Measurements from ENCODE around the gene OSBPL10. TPM values are rescaled to one million over a fixed set of nuclear protein-coding genes. Genes with fewer than 3 reads are reported as not detected.

Gene OSBPL10
- total RNA-seq, 1 donor from 2014 or later: 18.8 TPM

DNA sequence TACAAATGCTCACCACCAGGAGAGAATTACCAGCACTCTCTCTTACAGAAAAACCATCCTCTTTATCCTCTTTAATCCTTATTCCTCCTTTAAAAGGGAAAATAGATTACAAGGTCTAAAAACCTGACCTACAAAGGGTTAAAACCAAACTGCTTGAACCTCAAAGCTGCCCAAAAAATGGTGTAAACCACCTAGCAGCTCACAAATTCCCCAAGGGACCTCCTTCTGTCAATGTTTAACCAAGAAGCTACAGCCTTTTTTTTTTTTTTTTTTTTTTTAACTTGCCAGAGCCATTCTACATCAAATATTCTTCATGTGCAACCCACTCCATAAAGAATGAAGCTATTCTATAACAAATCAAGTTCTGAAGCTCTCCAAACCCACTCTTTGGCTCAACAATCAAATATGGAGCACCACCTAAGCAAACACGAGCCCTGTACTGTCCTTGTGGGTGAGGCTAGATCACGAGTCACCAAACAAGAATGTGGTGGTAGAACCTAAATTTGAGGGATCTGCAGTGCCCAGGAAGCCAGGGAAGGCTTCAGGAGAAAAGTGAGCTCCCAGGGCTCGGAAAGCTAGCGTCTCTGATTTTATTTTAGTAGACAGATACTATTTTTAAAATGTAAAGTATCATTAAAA is 20.1 kb downstream of the OSBPL10 start:
- no peak overlapping the region for H3K27ac ChIP-seq

DNA sequence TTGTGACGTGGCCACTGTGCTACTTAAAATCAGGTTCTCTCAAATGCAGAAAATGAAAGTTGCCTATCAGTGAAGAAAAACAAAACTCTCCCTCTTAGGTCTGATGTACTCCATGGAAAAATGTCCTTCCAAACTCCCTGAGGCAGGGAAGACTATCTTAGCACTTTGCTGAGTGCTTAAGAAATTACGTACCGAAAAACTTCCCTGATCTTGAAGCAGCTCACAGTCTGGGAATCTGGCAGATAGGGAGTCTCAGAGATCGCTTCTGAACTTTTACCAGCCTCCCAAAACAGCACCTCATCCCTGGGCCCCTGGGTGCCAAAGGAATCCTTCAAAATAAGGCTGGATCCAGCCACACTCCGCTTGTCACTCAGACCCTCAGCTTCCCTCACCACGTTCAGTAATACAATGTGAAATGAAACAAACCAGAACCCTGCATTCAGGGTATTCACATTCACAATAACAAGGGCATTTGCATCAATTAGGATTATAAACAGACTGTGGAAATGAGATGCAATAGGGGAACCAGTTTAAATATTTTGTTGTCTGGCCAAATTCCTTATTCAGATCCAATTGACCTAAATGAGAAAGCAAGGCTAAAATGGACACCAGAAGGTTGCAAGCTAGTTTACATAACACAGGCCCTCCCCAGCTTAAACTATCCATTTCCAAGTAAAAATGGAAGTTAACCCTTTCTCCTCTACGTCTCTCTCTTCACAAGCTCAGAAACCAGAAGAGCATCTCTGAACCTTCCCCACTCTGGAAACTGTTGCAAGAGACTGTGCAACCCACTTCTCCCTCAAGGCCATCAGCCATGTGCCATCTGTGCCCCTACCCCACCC is 20.9 kb downstream of the OSBPL10 start:
- Histone ChIP-seq H3K4me3 (peak overlapping the region; percentile 33), H3K27me3 (ENCODE audit: low read depth) (no peaks in the 10 kb centered on the region), H3K4me1 (peaks cover 43% of the 10 kb centered on the region), H3K9me3 (peaks cover 7% of the 10 kb centered on the region), H3K36me3 (no peaks in the 10 kb centered on the region), H3K27ac (peak overlapping the region; percentile 79)
- no peak for DNase-seq
- TF ChIP-seq CTCF (IDR thresholded peaks at IDR 0.05): no peak
- intact Hi-C loops (cut with DNase I): no loop called here
- peak in 1 of 2 donors; percentile 46 for ATAC-seq

More for the DNA sequence above, 20.1 kb downstream of the OSBPL10 start:
- Histone ChIP-seq H3K9me3 (no peaks in the 10 kb centered on the region), H3K27me3 (ENCODE audit: low read depth) (no peaks in the 10 kb centered on the region), H3K4me3 (peak overlapping the region; percentile 33), H3K4me1 (peaks cover 43% of the 10 kb centered on the region), H3K36me3 (no peaks in the 10 kb centered on the region)
- intact Hi-C loops (cut with DNase I): no loop called here
- no peak for TF ChIP-seq CTCF (IDR thresholded peaks at IDR 0.05)
- ATAC-seq: peak; percentile 60 to 64
- DNase-seq: no peak

DNA sequence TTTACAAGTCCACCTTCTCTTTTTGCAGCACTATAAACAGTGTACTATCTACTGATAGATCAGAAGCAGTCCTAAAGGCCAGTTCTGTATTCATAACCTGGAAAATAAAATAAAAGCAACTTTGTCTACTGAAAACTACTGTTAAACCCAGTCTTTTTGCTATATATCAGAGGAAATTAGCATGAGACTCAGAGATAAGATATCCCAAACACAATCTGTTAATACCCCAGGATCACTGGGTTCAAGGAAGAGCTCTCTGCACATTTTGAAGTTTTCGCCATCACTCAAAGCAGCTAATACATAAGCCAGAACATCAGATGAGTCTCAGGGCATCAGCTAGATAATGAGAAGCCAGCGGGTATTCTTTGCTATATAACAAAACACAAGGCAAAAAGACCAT is 21.8 kb downstream of the OSBPL10 start:
- intact Hi-C loops (cut with DNase I): no loop called here
- Histone ChIP-seq H3K27ac (peak overlapping the region; percentile 79), H3K27me3 (ENCODE audit: low read depth) (no peaks in the 10 kb centered on the region), H3K4me3 (peak overlapping the region; percentile 33), H3K9me3 (peaks cover 8% of the 10 kb centered on the region), H3K36me3 (no peaks in the 10 kb centered on the region), H3K4me1 (peaks cover 43% of the 10 kb centered on the region)
- TF ChIP-seq CTCF (IDR thresholded peaks at IDR 0.05): no peak
- ATAC-seq (no peak), DNase-seq (no peak)

DNA sequence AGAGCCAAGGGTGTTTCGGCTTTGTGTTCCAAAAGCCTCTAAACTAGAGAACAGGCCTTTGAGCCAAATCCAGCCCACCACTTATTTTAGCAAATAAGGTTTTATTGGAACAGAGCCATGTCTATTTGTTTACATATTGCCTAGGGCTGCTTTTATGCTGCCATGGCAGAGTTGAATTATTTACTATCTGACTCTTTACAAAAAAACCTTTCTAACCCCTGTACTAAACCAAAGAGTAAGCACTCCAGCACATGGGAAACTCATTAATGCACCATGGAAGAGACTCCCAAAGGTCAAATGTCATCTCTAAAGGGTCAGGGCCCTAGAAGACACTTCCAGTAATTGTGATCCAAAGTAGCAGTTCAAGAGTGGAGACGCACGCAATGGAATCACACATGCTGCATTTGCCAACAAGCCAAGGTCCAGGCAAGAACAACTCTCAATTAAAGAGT is 22.3 kb downstream of the OSBPL10 start:
- TF ChIP-seq CTCF (IDR thresholded peaks at IDR 0.05): no peak
- Histone ChIP-seq H3K27me3 (ENCODE audit: low read depth) (no peaks in the 10 kb centered on the region), H3K4me3 (no peak overlapping the region), H3K36me3 (no peaks in the 10 kb centered on the region), H3K27ac (peak overlapping the region; percentile 26), H3K9me3 (peaks cover 8% of the 10 kb centered on the region), H3K4me1 (peaks cover 43% of the 10 kb centered on the region)
- intact Hi-C loops (cut with DNase I): no loop called here
- ATAC-seq (peak in 1 of 2 donors; percentile 51), DNase-seq (no peak)

DNA sequence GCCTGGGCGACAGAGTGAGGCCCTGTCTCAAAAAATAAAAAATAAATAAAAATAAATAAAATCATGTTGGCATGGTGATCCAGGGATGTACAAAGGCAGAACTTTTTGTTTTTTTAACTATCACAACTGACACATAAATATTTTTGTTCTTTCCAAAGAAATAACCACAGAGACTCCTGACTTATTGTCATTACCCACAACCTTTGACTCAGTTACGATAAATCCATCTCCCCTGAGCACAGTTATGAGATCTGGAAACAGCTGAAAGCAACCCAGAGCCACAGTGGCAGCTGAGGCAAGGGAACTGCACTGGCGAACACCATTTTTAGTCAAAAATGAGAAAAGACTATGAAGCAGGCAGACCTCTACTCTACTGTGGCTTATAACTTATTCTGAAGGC is 24.0 kb downstream of the OSBPL10 start:
- Histone ChIP-seq H3K27ac (no peak overlapping the region), H3K36me3 (no peaks in the 10 kb centered on the region), H3K4me1 (peaks cover 43% of the 10 kb centered on the region), H3K9me3 (peaks cover 8% of the 10 kb centered on the region), H3K4me3 (no peak overlapping the region), H3K27me3 (ENCODE audit: low read depth) (no peaks in the 10 kb centered on the region)
- TF ChIP-seq CTCF (IDR thresholded peaks at IDR 0.05): no peak
- no peak for ATAC-seq
- intact Hi-C loops (cut with DNase I): no loop called here
- DNase-seq: no peak

Measured in lower lobe of right lung (tissue), 2 donors.